NOMO-1 treated with dmso at 0.1 percent for 144 hours (cell line): ENCODE measurements around the gene DPH5.
"Not testable (repeated sequence)": the region's sequence is repeated elsewhere in the genome, so short reads cannot be mapped to it uniquely, and the experiment has no call there.

ENCODE experiments used
- DNase-seq: peaks from one replicate; lab custom pipeline; 2025; ENCODE audit not compliant: unreplicated experiment; lab: John Stamatoyannopoulos, UW

Gene DPH5

DNA sequence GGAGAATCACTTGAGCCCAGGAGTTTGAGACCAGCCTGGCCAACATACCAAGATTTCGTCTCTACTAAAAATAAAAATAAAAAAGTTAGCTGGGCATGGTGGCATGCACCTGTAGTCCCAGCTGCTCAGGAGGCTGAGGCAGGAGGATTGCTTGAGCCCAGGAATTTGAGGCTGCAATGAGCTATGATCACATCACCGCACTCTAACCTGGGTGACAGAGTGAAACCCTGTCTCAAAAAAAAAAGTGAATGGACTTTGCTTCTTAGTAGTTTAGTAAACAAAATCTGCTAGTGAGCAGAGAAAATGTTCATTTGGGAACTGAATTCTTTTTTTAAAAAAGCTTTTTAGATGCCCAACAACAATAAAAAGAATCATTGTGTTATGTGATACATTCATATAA, 6.5 kb upstream of the DPH5 start:
- not testable (repeated sequence) for DNase-seq

- no peak for DNase-seq
These were observed 5.3 kb upstream of the DPH5 start for GRCh38 chr1:101030881-101031280.

DNA sequence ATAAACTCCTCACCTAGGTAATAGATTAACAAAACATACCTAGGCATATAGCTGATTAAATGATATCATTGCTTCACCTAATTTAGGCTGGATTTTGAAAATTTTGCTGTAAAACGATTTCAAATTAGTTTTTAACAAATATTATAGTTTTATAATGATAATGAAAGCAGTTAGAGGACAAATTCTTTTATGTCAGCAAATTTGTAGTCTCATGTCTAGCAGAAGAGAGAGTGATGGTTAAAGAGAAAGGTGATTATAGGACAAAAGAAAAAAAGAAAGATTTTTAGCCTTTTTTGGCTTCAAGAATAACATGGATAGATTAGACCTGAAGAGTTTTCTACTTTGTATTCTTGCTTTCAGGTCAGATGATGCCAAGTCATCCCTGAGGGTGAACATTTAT, 3.6 kb upstream of the DPH5 start:
- no peak for DNase-seq

GRCh38 chr1:101028466-101028865, 2.9 kb upstream of the DPH5 start:
- DNase-seq, result no peak

DNA sequence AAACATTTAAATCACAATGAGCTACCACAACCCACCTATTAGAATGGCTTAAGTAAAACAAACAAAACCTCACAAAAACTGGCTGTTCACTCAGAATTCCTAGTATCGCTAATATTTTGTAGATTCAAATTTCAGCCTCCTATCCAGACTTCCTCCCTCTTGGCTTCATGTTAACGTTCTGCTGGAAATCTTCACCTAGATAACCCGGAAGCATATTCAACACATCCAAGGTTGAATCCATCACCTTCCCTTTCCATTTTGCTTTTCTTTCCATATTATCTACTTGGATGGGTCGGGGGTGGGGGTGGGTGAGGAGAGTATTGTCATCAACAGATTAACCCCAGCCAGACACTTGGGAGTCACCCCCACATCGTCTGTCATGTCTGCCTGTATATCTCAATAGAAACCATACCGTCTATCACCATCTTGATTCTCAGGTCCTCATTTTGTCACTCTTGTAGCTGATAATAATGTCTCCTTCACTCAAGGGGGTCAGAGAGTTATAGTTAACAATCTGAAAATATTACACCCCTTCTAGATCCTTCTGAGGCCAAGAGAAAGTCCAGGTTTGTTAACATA, 1.7 kb upstream of the DPH5 start:
- DNase-seq, result no peak

DNA sequence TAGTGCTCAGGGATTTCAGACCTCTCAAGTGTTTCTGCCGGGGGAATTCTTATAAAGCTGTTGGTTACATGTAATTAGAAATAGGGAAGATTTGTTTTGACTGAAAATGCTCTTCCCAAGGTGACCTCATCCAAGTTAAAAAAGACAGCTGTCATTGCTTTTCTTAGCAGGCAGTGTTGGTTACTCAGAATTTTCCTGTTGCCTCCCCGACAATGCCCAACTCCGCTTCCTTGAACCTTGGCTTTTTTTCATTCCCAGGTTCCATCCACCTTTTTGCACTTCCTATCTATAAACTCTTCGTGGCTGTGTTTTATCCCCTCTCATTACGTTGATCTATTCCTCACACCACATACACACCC, 825 bp upstream of the DPH5 start:
- no peak for DNase-seq

- no peak for DNase-seq
These were observed 314 bp downstream of the DPH5 start for GRCh38 chr1:101025283-101025656.

- DNase-seq, result no peak
These were observed 3.3 kb downstream of the DPH5 start for GRCh38 chr1:101022294-101022693.

- no peak for DNase-seq
These were observed 8.1 kb downstream of the DPH5 start for GRCh38 chr1:101017448-101017847.

GRCh38 chr1:101013776-101014175, 11.8 kb downstream of the DPH5 start:
- no peak for DNase-seq

GRCh38 chr1:101008229-101008834, 17.3 kb downstream of the DPH5 start:
- no peak for DNase-seq

DNA sequence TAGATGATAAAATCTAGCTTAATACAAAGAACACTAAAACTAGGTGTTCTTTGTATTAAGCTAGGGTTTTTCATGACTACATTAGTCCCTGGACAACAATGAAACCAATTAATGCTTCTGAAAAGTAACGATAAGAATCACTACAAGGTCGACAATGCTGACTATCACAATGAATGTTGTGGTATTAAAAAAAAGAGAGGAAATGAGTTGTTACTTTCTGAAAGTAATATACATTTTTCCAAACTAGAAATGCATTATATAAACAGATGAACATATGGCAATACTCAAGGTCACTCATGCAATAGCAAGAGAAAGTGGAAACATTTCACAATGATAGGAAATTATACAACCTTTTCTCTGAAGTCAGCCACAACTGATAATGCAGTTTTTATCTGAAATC, 19.0 kb downstream of the DPH5 start:
- no peak for DNase-seq

- DNase-seq, result no peak
These were observed 19.7 kb downstream of the DPH5 start for GRCh38 chr1:101005871-101006270.

- DNase-seq, result no peak
These were observed 20.4 kb downstream of the DPH5 start for GRCh38 chr1:101005183-101005582.

DNA sequence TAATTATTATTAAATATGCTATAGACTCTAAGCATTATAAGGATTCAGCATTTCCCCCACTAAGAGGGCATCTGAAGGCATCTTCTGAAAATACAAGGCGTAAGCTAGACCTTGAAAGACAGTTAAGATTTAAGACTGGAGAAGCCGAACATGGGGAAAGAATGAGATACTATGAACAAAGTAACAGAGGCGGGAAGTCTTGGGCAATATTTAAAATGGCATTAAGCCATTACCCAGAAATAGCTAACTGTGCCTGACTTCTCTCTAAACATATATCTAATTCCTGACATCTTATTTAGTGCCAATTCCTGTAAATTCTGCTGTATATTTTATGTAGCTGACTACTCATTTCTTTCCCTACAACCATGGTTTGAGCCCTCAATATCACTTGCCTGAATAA, 20.9 kb downstream of the DPH5 start:
- peak; percentile 33 for DNase-seq

- no peak for DNase-seq
These were observed 21.5 kb downstream of the DPH5 start for GRCh38 chr1:101004061-101004460.

- no peak for DNase-seq
These were observed 22.5 kb downstream of the DPH5 start for GRCh38 chr1:101003012-101003650.

- peak; percentile 50 for DNase-seq
These were observed 23.0 kb downstream of the DPH5 start for GRCh38 chr1:101002551-101002950.

- DNase-seq, result no peak
These were observed 25.3 kb downstream of the DPH5 start for GRCh38 chr1:101000131-101000873.

DNA sequence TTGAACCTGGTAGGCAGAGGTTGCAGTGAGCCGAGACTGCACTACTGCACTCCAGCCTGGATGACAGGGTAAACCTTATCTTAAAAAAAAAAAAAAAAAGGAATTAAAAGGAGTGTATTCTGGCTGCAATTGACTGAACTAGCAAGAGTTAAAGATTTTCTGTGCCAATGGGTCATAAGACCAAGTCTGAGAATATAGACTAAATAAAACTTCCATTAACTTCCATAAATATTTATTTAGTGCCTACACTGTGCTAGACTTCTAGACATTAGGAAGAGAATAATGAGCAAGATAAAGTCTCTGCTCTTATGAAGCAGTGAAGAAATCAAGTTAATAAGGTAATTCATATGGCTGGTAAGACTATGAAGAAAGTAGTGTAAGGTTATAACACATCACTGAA, 27.2 kb downstream of the DPH5 start:
- DNase-seq, result no peak

DNA sequence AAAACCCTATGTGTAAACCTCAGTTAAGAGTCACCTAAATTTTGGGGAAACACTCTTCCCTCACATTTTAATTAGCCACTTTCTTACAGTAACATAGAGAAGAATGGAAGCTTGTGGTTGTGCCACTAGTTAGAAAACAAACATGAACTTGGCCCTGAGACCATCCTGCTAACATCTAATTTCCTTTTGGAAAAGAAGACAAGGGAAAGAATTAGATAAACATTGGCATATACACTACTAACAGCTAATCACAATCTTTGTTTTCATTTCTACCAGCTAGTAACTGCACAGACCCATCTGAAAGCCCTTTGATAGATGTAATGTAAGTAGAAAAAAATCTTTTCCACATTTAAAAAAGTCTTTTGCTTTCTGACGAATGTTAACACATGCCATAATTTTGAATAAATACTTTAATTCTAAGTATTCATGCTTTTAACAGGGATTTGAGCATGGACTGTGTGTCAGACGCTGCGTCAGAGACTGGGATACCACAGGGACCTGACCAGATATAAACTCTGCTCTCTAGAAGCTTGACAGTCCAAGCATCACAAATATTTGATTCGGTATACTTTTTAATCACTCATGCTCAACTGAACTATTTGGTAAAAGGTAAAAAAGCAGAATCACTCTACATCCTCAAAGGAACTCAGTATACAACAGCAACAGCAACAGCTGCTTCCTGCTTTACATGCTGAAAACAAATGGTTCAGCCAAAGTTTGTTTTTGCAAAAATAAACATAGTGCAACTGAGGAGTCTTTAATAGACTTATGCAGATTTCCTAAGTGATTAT, 30.2 kb downstream of the DPH5 start:
- DNase-seq, result no peak
